Breast epithelium (tissue), 4 donors: ENCODE data around the gene ARL3. TPM values are rescaled to one million over a fixed set of nuclear protein-coding genes. Genes with fewer than 3 reads are reported as not detected.

Experiments used
- DNase-seq, 2 donors: peaks; one replicate each; pipeline ENCODE4 v3.0.0-alpha.2; 2019; ENCODE audit warnings: low spot score in 2 of 2
- H3K27ac ChIP-seq, 2 donors: fragments of 200-600 bp; sonication (generic) in 1 of 2; one replicate each; pipeline ENCODE4 v1.5.1; 2016 to 2019; ENCODE audit warnings: mild to moderate bottlenecking in 1 of 2
- H3K27me3 ChIP-seq, 2 donors: fragments of 200-600 bp; sonication (generic) in 1 of 2; one replicate each; pipeline versions ENCODE4 v1.5.1 to v1.6.0; 2017 to 2019; ENCODE audit warnings: control low read depth in 1 of 2, mild to moderate bottlenecking in 1 of 2
- H3K36me3 ChIP-seq: fragments of 200-600 bp; one replicate; pipeline ENCODE4 v1.5.1; 2019
- H3K4me1 ChIP-seq, 2 donors: fragments of 200-600 bp; sonication (generic); one replicate each; pipeline ENCODE4 v1.5.1; 2016 to 2019; ENCODE audit warnings: control low read depth in 1 of 2
- H3K4me3 ChIP-seq, 3 donors: fragments of 200-600 bp; sonication (generic); 1 replicate in 2 of 3; 2 replicates in 1 of 3; pipeline ENCODE4 v1.5.1; 2016 to 2019; ENCODE audit warnings: mild to moderate bottlenecking in 3 of 3, moderate library complexity in 2 of 3
- H3K9me3 ChIP-seq, 2 donors: fragments of 200-600 bp; sonication (generic) in 1 of 2; one replicate each; pipeline ENCODE4 v1.5.1; 2016 to 2019; ENCODE audit warnings: control low read depth in 1 of 2
- POLR2A ChIP-seq: fragments of 450-650 bp; IDR thresholded peaks from one replicate; pipeline ENCODE4 v1.6.1; 2016; ENCODE audit warnings: antibody characterized with exemption, mild to moderate bottlenecking, moderate library complexity
- POLR2AphosphoS5 ChIP-seq, 3 donors: sonication (generic); formaldehyde crosslinking; IDR thresholded peaks; one replicate each; pipeline ENCODE4 v1.6.1; 2017; ENCODE audit warnings: antibody characterized with exemption in 3 of 3
- intact Hi-C: fragments of 100-400 bp; cut with DNase I; formaldehyde crosslinking; loops from one replicate; pipeline ENCODE4 v1.15.1; 2023; ENCODE audit warnings: low total_unique reads
- total RNA-seq, 3 donors: library from RNA; depleted of rRNA; stranded (reverse); fragments of >200 nt; gene quantifications; one replicate each; pipeline ENCODE4 v1.1.0, GENCODE V29; 2016
- TF ChIP-seq, protein P1 (sequence below), 3 donors: fragments of 450-650 bp; IDR thresholded peaks; one replicate each; pipeline ENCODE4 v1.5.1; 2016 to 2017; ENCODE audit warnings: antibody characterized with exemption in 3 of 3, mild to moderate bottlenecking in 3 of 3, moderate library complexity in 3 of 3

The ARL3 gene
- total RNA-seq, 3 donors from 2014 or later, result 5.1 to 7.3 (median 5.9) TPM

GRCh38 chr10:102630663-102631062, 83.5 kb downstream of the ARL3 start:
- TF ChIP-seq, protein P1, sequence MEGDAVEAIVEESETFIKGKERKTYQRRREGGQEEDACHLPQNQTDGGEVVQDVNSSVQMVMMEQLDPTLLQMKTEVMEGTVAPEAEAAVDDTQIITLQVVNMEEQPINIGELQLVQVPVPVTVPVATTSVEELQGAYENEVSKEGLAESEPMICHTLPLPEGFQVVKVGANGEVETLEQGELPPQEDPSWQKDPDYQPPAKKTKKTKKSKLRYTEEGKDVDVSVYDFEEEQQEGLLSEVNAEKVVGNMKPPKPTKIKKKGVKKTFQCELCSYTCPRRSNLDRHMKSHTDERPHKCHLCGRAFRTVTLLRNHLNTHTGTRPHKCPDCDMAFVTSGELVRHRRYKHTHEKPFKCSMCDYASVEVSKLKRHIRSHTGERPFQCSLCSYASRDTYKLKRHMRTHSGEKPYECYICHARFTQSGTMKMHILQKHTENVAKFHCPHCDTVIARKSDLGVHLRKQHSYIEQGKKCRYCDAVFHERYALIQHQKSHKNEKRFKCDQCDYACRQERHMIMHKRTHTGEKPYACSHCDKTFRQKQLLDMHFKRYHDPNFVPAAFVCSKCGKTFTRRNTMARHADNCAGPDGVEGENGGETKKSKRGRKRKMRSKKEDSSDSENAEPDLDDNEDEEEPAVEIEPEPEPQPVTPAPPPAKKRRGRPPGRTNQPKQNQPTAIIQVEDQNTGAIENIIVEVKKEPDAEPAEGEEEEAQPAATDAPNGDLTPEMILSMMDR (IDR thresholded peaks at IDR 0.05), result no peak
- TF ChIP-seq POLR2AphosphoS5 (IDR thresholded peaks at IDR 0.05), result no peak
- no peak for TF ChIP-seq POLR2A

DNA sequence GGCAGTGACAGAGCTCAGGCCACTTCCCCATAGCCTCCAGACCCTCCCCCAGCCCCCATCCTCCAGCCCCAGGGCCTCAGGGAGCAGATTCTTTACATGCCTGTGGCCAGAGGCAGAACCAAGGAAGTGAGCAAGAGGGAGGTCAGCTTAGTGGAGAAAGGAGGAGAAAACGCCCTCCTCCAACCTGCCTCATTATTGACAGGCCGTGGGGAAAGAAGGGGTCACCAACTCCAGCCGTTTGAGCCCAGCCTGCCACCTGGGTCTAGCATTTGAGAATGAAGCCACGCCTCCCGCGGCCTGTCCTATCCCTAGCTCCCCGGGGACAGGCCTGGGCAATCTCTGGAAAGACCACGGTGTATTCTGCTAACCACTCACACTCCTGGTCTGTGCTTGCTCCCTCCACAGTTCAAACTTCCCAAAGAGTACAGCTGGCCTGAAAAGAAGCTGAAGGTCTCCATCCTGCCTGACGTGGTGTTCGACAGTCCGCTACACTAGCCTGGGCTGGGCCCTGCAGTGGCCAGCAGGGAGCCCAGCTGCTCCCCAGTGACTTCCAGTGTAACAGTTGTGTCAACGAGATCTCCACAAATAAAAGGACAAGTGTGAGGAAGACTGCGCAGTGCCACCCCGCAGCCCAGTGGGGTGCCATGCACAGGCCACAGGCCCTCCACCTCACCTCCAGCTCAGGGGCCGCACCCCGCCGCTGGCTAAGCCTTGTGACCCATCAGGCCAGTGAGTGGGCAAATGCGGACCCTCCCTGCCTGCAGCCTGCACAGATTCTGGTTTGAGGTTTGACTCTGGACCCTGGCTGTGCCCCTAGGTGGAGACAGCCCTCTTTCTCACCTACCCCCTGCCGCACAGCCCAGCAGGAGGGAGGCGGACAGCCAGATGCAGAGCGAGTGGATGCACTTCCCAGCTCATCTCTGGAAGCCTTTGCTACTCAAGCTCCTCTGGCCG, 84.3 kb downstream of the ARL3 start:
- H3K9me3 ChIP-seq, result no peaks in the 10 kb centered on the region
- H3K4me1 ChIP-seq, result peaks cover 10 to 13% of the 10 kb centered on the region in 2 donors
- intact Hi-C loops, result no loop called here
- H3K27ac ChIP-seq, result peak overlapping the region; percentile 84 to 98
- H3K27me3 ChIP-seq, result no peaks in the 10 kb centered on the region
- no peak for DNase-seq
- TF ChIP-seq POLR2AphosphoS5 (IDR thresholded peaks at IDR 0.05) (no peak), POLR2A (no peak)
- TF ChIP-seq, protein P1 (IDR thresholded peaks at IDR 0.05), result no peak
- no peak overlapping the region for H3K4me3 ChIP-seq
- no peaks in the 10 kb centered on the region for H3K36me3 ChIP-seq

More at GRCh38 chr10:102630663-102631062, 83.5 kb downstream of the ARL3 start:
- Histone ChIP-seq H3K9me3 (no peaks in the 10 kb centered on the region), H3K27ac (peak overlapping the region in 1 of 2 donors; percentile 98), H3K4me1 (peaks cover 10 to 13% of the 10 kb centered on the region in 2 donors), H3K36me3 (no peaks in the 10 kb centered on the region), H3K4me3 (no peak overlapping the region), H3K27me3 (no peaks in the 10 kb centered on the region)
- intact Hi-C loops, result no loop called here
- no peak for DNase-seq

- peak in 1 of 2 donors; percentile 49 for DNase-seq
- Histone ChIP-seq H3K9me3 (no peaks in the 10 kb centered on the region), H3K4me1 (peaks cover 10 to 13% of the 10 kb centered on the region in 2 donors), H3K27ac (peak overlapping the region; percentile 84 to 98), H3K27me3 (no peaks in the 10 kb centered on the region), H3K36me3 (no peaks in the 10 kb centered on the region), H3K4me3 (no peak overlapping the region)
- TF ChIP-seq POLR2AphosphoS5 (IDR thresholded peaks at IDR 0.05), result no peak
- TF ChIP-seq, protein P1 (IDR thresholded peaks at IDR 0.05), result no peak
- TF ChIP-seq POLR2A, result no peak
- intact Hi-C loops, result no loop called here
Measured at GRCh38 chr10:102628451-102628911, 85.7 kb downstream of the ARL3 start.

GRCh38 chr10:102627736-102628293, 86.4 kb downstream of the ARL3 start:
- no peaks in the 10 kb centered on the region for H3K9me3 ChIP-seq
- H3K27ac ChIP-seq, result peak overlapping the region; percentile 84 to 98
- intact Hi-C loops, result no loop called here
- H3K27me3 ChIP-seq, result no peaks in the 10 kb centered on the region
- H3K36me3 ChIP-seq, result no peaks in the 10 kb centered on the region
- H3K4me1 ChIP-seq, result peaks cover 10 to 13% of the 10 kb centered on the region in 2 donors
- TF ChIP-seq, protein P1 (IDR thresholded peaks at IDR 0.05), result no peak
- TF ChIP-seq POLR2A, result no peak
- TF ChIP-seq POLR2AphosphoS5 (IDR thresholded peaks at IDR 0.05), result peak in 2 of 3 donors; percentile 6 to 27
- peak in 1 of 2 donors; percentile 51 for DNase-seq
- H3K4me3 ChIP-seq, result peak overlapping the region in 1 of 3 donors; percentile 7
